HCT116 (cell line): ENCODE data around the gene CIT. TPM values are rescaled to one million over a fixed set of nuclear protein-coding genes. Genes with fewer than 3 reads are reported as not detected.

Experiments used
- ATAC-seq: fragments of 200-7000 bp; cut with Tn5 transposase; 2 replicates; pipeline ENCODE4 v1.9.1; 2020; ENCODE audit warnings: mild to moderate bottlenecking, moderate library complexity
- BruUV-seq: library from RNA; stranded (reverse); fragments of 400-500 nt; replicated peaks from 2 replicates; lab custom pipeline; 2021; lab: Mats Ljungman, UMichigan
- CTCF ChIA-PET: fragments of 300-600 bp; sonication (Branson Sonifier 250); formaldehyde crosslinking; loops from one replicate; lab custom pipeline; 2021; ENCODE audit warnings: antibody characterized with exemption; lab: Charles Lee
- POLR2A ChIA-PET: fragments of 300-600, 350-600 bp; sonication (Branson Sonifier 250); formaldehyde crosslinking; loops from one replicate; lab custom pipeline; 2021; ENCODE audit warnings: antibody characterized with exemption; lab: Charles Lee
- RAD21 ChIA-PET, 2 experiments: fragments of 300-600 bp; sonication (Branson Sonifier 250); formaldehyde crosslinking; loops; one replicate each; lab custom pipeline; 2023; ENCODE audit warnings: low total read pairs in 2 of 2; ENCODE audit not compliant: uncharacterized antibody in 2 of 2, unreplicated experiment in 2 of 2, low non-redundant PET in 1 of 2; lab: Charles Lee
- DNase-seq: peaks from one replicate; pipeline ENCODE4 v3.0.0-alpha.2; 2010; ENCODE audit warnings: low read depth, low spot score
- H2AFZ ChIP-seq: fragments of 200-600 bp; shearing (Covaris generic), sonication (generic); 2 replicates; pipeline ENCODE4 v1.6.1; 2017; ENCODE audit warnings: low read depth, mixed run types, mixed read lengths, antibody characterized with exemption, low read length; ENCODE audit not compliant: poor library complexity, severe bottlenecking
- H3K27ac ChIP-seq: 2 replicates; pipeline ENCODE4 v1.5.1; 2012; ENCODE audit warnings: low read depth, low read length
- H3K27me3 ChIP-seq: fragments of 200-600 bp; sonication (generic); 2 replicates; pipeline ENCODE4 v1.6.1; 2016; ENCODE audit warnings: mixed run types, low read length, mixed read lengths; ENCODE audit not compliant: insufficient read depth
- H3K36me3 ChIP-seq, 2 experiments: fragments of 200-500 bp in 1 of 2; fragments of 200-600 bp in 1 of 2; sonication (Bioruptor generic) in 1 of 2; sonication (generic) in 1 of 2; 2 replicates each; pipeline versions ENCODE4 v1.5.1 to v1.6.1; 2014 to 2016; ENCODE audit warnings: low read length in 2 of 2, inconsistent platforms in 1 of 2, mixed read lengths in 1 of 2, mixed run types in 1 of 2; ENCODE audit not compliant: insufficient read depth in 2 of 2, control insufficient read depth in 1 of 2
- H3K4me1 ChIP-seq, 2 experiments: fragments of 200-600 bp in 1 of 2; sonication (generic) in 1 of 2; 2 replicates each; pipeline versions ENCODE4 v1.5.1 to v1.6.1; 2012 to 2017; ENCODE audit warnings: low read length in 2 of 2, inconsistent platforms in 1 of 2, mild to moderate bottlenecking in 1 of 2, mixed read lengths in 1 of 2, mixed run types in 1 of 2, moderate library complexity in 1 of 2; ENCODE audit not compliant: insufficient read depth in 2 of 2, control insufficient read depth in 1 of 2
- H3K4me2 ChIP-seq: fragments of 200-600 bp; sonication (generic); 2 replicates; pipeline ENCODE4 v1.6.1; 2017; ENCODE audit warnings: mixed run types, low read length, mixed read lengths
- H3K4me3 ChIP-seq, 2 experiments: fragments of 200-600 bp in 1 of 2; sonication (generic) in 1 of 2; replicated peaks in 1 of 2; 2 replicates each; pipeline ENCODE4 v1.5.1; 2011 to 2016; ENCODE audit warnings: low read length in 2 of 2, control low read depth in 1 of 2, low read depth in 1 of 2, mild to moderate bottlenecking in 1 of 2, mixed read lengths in 1 of 2, mixed run types in 1 of 2
- H3K79me2 ChIP-seq: fragments of 200-600 bp; sonication (generic); 2 replicates; pipeline ENCODE4 v1.6.1; 2017; ENCODE audit warnings: mild to moderate bottlenecking, mixed run types, low read length, moderate library complexity, mixed read lengths; ENCODE audit not compliant: insufficient read depth
- H3K9ac ChIP-seq: fragments of 200-600 bp; sonication (generic); 2 replicates; pipeline ENCODE4 v1.6.1; 2016; ENCODE audit warnings: low read length, mixed read lengths
- H3K9me2 ChIP-seq: fragments of 200-600 bp; sonication (generic), shearing (Covaris generic); 2 replicates; pipeline ENCODE4 v1.6.1; 2017; ENCODE audit warnings: mixed run types, mild to moderate bottlenecking, moderate library complexity; ENCODE audit not compliant: insufficient read depth
- H3K9me3 ChIP-seq, 2 experiments: fragments of 200-500 bp in 1 of 2; fragments of 200-600 bp in 1 of 2; sonication (Bioruptor generic) in 1 of 2; sonication (generic) in 1 of 2; 2 replicates each; pipeline ENCODE4 v1.6.1; 2014 to 2017; ENCODE audit warnings: low read length in 2 of 2, mixed read lengths in 2 of 2, inconsistent platforms in 1 of 2, low read depth in 1 of 2, mild to moderate bottlenecking in 1 of 2, mixed run types in 1 of 2, moderate library complexity in 1 of 2; ENCODE audit not compliant: control insufficient read depth in 1 of 2, insufficient read depth in 1 of 2
- H4K20me1 ChIP-seq: fragments of 200-600 bp; sonication (generic), shearing (Covaris generic); 2 replicates; pipeline ENCODE4 v1.6.1; 2017; ENCODE audit warnings: mixed run types, mild to moderate bottlenecking, moderate library complexity; ENCODE audit not compliant: insufficient read depth
- CBX3 ChIP-seq: IDR thresholded peaks from 2 replicates; pipeline ENCODE4 v1.6.1; 2012; ENCODE audit warnings: low read depth
- CEBPB ChIP-seq: IDR thresholded peaks from 2 replicates; pipeline ENCODE4 v1.6.1; 2012; ENCODE audit warnings: low read depth
- EGR1 ChIP-seq: IDR thresholded peaks from 2 replicates; pipeline ENCODE4 v1.6.1; 2012; ENCODE audit warnings: low read depth
- EZH2 ChIP-seq: fragments of 200-600 bp; sonication (generic); IDR thresholded peaks from 2 replicates; pipeline ENCODE4 v1.6.1; 2017; ENCODE audit warnings: antibody characterized with exemption, mixed run types
- EZH2phosphoT487 ChIP-seq: fragments of 200-600 bp; IDR thresholded peaks from 2 replicates; pipeline ENCODE4 v1.6.1; 2018; ENCODE audit warnings: antibody characterized with exemption, borderline replicate concordance
- FOSL1 ChIP-seq: IDR thresholded peaks from 2 replicates; pipeline ENCODE4 v1.6.1; 2012; ENCODE audit warnings: low read depth
- JUND ChIP-seq: IDR thresholded peaks from 2 replicates; pipeline ENCODE4 v1.6.1; 2012
- MAX ChIP-seq: IDR thresholded peaks from 2 replicates; pipeline ENCODE4 v1.6.1; 2012
- POLR2A ChIP-seq: IDR thresholded peaks from 2 replicates; pipeline ENCODE4 v1.7.0; 2011; ENCODE audit warnings: borderline replicate concordance; ENCODE audit not compliant: insufficient read depth, insufficient read length; ENCODE audit errors: extremely low read depth
- RAD21 ChIP-seq: IDR thresholded peaks from 2 replicates; pipeline ENCODE4 v1.6.1; 2012; ENCODE audit warnings: low read depth, mild to moderate bottlenecking
- TCF7L2 ChIP-seq: IDR thresholded peaks from 2 replicates; pipeline ENCODE4 v1.7.0; 2011; ENCODE audit warnings: borderline replicate concordance, inconsistent platforms; ENCODE audit not compliant: insufficient read depth, insufficient read length; ENCODE audit errors: extremely low read depth
- YY1 ChIP-seq: IDR thresholded peaks from 2 replicates; pipeline ENCODE4 v1.6.1; 2011; ENCODE audit warnings: low read length, low read depth, moderate library complexity, mild to moderate bottlenecking; ENCODE audit not compliant: insufficient replicate concordance; ENCODE audit errors: extremely low read depth
- ZFX ChIP-seq: fragments of 450-650 bp; IDR thresholded peaks from 2 replicates; pipeline ENCODE4 v1.6.1; 2017
- ZNF274 ChIP-seq: fragments of 200-500 bp; sonication (Bioruptor generic); IDR thresholded peaks from 2 replicates; pipeline ENCODE4 v1.6.1; 2014; ENCODE audit warnings: mild to moderate bottlenecking, low read depth, low read length, inconsistent platforms
- intact Hi-C: fragments of 100-400 bp; cut with micrococcal nuclease; formaldehyde crosslinking; loops from 2 replicates; pipeline ENCODE4 v1.10.0; 2022
- total RNA-seq: library from RNA; stranded (reverse); gene quantifications from one replicate; pipeline ENCODE4 v1.2.1, GENCODE V29; 2021; ENCODE audit not compliant: unreplicated experiment
- TF ChIP-seq, protein P1 (sequence below): IDR thresholded peaks from 2 replicates; pipeline ENCODE4 v1.6.1; 2012
- TF ChIP-seq, protein P2 (sequence below), 3 experiments: fragments of 200-600 bp in 1 of 3; sonication (generic) in 1 of 3; IDR thresholded peaks in 2 of 3; conservative IDR thresholded peaks in 1 of 3; 2 replicates each; pipeline ENCODE4 v1.5.1; 2012 to 2017; ENCODE audit warnings: low read depth in 2 of 3, low read length in 2 of 3, antibody characterized with exemption in 1 of 3, borderline replicate concordance in 1 of 3, control low read depth in 1 of 3, mild to moderate bottlenecking in 1 of 3, mixed read lengths in 1 of 3, mixed run types in 1 of 3, moderate library complexity in 1 of 3; ENCODE audit not compliant: insufficient read depth in 1 of 3
- TF ChIP-seq, protein P3 (sequence below): IDR thresholded peaks from 2 replicates; pipeline ENCODE4 v1.6.1; 2012; ENCODE audit warnings: low read depth

The CIT gene
- total RNA-seq, 1 experiment from 2014 or later = 54.2 TPM

DNA sequence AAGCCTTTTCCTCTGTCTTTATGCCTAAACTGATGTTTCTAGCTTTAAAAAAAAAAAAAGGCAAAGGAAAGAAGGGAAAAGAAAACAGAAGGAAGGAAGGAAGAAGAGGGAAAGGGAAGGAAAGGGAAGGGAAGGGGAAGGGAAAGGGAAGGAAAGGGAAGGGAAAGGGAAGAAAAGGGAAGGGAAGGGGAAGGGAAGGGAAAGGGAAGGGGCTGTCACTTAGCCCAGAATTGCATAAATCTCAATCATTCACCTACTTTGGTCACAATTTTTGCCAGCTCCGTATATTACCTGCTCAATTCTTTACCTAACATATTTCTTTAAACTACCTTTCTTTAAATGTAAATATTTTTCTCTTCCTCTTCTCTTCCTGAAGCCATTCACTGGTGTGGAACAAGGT, 26.8 kb downstream of the CIT start:
- CTCF ChIA-PET = no interaction called here
- no peak for ATAC-seq
- POLR2A ChIA-PET = no interaction called here
- Histone ChIP-seq H3K27me3 (no peaks in the 10 kb centered on the region), H3K4me3 (no peak overlapping the region), H3K27ac (no peak overlapping the region), H2AFZ (no peak overlapping the region), H3K4me1 (no peaks in the 10 kb centered on the region), H3K36me3 (peaks cover 10 to 23% of the 10 kb centered on the region in 2 experiments), H3K9me2 (no peaks in the 10 kb centered on the region), H3K4me2 (no peak overlapping the region), H3K9ac (no peak overlapping the region), H3K79me2 (peaks cover 37% of the 10 kb centered on the region), H3K9me3 (no peaks in the 10 kb centered on the region), H4K20me1 (no peaks in the 10 kb centered on the region)
- intact Hi-C loops = no loop called here
- RAD21 ChIA-PET = no interaction called here
- BruUV-seq = no TSS peak
- no peak for DNase-seq
- TF ChIP-seq FOSL1 (no peak), ZNF274 (no peak), TCF7L2 (no peak), ZFX (no peak), RAD21 (no peak), CEBPB (no peak), EZH2phosphoT487 (no peak), YY1 (no peak), POLR2A (no peak), EZH2 (no peak), CBX3 (no peak), JUND (no peak), EGR1 (no peak), MAX (no peak)
- TF ChIP-seq, protein P1, sequence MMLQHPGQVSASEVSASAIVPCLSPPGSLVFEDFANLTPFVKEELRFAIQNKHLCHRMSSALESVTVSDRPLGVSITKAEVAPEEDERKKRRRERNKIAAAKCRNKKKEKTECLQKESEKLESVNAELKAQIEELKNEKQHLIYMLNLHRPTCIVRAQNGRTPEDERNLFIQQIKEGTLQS = no peak
- TF ChIP-seq, protein P2, sequence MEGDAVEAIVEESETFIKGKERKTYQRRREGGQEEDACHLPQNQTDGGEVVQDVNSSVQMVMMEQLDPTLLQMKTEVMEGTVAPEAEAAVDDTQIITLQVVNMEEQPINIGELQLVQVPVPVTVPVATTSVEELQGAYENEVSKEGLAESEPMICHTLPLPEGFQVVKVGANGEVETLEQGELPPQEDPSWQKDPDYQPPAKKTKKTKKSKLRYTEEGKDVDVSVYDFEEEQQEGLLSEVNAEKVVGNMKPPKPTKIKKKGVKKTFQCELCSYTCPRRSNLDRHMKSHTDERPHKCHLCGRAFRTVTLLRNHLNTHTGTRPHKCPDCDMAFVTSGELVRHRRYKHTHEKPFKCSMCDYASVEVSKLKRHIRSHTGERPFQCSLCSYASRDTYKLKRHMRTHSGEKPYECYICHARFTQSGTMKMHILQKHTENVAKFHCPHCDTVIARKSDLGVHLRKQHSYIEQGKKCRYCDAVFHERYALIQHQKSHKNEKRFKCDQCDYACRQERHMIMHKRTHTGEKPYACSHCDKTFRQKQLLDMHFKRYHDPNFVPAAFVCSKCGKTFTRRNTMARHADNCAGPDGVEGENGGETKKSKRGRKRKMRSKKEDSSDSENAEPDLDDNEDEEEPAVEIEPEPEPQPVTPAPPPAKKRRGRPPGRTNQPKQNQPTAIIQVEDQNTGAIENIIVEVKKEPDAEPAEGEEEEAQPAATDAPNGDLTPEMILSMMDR (IDR thresholded peaks at IDR 0.05 in 2 of 3, conservative IDR thresholded peaks at IDR 0.05 in 1 of 3; ENCODE audit: borderline replicate concordance in 1 of 3, insufficient read depth in 1 of 3, low read depth in 2 of 3, low read length in 2 of 3) = no peak
- TF ChIP-seq, protein P3, sequence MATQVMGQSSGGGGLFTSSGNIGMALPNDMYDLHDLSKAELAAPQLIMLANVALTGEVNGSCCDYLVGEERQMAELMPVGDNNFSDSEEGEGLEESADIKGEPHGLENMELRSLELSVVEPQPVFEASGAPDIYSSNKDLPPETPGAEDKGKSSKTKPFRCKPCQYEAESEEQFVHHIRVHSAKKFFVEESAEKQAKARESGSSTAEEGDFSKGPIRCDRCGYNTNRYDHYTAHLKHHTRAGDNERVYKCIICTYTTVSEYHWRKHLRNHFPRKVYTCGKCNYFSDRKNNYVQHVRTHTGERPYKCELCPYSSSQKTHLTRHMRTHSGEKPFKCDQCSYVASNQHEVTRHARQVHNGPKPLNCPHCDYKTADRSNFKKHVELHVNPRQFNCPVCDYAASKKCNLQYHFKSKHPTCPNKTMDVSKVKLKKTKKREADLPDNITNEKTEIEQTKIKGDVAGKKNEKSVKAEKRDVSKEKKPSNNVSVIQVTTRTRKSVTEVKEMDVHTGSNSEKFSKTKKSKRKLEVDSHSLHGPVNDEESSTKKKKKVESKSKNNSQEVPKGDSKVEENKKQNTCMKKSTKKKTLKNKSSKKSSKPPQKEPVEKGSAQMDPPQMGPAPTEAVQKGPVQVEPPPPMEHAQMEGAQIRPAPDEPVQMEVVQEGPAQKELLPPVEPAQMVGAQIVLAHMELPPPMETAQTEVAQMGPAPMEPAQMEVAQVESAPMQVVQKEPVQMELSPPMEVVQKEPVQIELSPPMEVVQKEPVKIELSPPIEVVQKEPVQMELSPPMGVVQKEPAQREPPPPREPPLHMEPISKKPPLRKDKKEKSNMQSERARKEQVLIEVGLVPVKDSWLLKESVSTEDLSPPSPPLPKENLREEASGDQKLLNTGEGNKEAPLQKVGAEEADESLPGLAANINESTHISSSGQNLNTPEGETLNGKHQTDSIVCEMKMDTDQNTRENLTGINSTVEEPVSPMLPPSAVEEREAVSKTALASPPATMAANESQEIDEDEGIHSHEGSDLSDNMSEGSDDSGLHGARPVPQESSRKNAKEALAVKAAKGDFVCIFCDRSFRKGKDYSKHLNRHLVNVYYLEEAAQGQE = no peak
- TF ChIP-seq, all 23 proteins: peak for 0
